ENCODE data around the gene C1QBP.
"Not testable (repeated sequence)": the region's sequence is repeated elsewhere in the genome, so short reads cannot be mapped to it uniquely, and the experiment has no call there.

Gene C1QBP

DNA sequence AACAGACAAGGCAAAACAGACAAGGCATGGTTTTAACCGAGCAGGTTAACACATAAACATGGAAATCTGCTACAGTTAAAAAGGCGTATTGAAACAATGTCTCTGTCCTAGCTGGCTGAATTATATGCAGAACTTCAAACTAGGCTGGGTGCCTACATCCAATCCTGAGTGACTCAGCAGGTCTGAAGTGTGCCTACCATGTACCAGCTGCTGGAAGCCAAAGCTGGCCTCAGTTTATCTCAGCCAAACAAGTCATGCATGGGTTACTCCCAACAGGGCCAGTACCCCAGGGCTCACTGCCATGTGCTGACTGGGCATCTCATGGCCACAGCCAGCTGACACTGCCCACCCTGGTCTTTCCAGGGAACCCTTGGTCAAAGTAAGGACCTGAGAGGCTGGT lies 4.0 kb downstream of the C1QBP start:
- H3K9ac ChIP-seq (ENCODE audit: low read length), result no peak overlapping the region
- H3K9me3 ChIP-seq (ENCODE audit: insufficient read depth, low read length), result no peaks in the 10 kb centered on the region
- peaks cover 52% of the 10 kb centered on the region for H3K79me2 ChIP-seq (ENCODE audit: low read length)
- no peak overlapping the region for H3K4me3 ChIP-seq (ENCODE audit: low read length)
- H3K4me2 ChIP-seq (ENCODE audit: low read length), result no peak overlapping the region
- H3K27ac ChIP-seq (ENCODE audit: low read length), result no peak overlapping the region
- peaks cover 41% of the 10 kb centered on the region for H3K36me3 ChIP-seq (replicated peaks; ENCODE audit: low read depth, low read length)
- peaks cover 12% of the 10 kb centered on the region for H3K4me1 ChIP-seq (ENCODE audit: low read length)
- no peaks in the 10 kb centered on the region for H3K27me3 ChIP-seq (ENCODE audit: low read depth, low read length)
- TF ChIP-seq CTCF (IDR thresholded peaks at IDR 0.05; ENCODE audit: low read depth, low read length) (no peak), EZH2phosphoT487 (IDR thresholded peaks at IDR 0.05; ENCODE audit: low read depth) (no peak)
- H4K20me1 ChIP-seq (ENCODE audit: insufficient read depth, low read length), result no peaks in the 10 kb centered on the region
- no peak overlapping the region for H2AFZ ChIP-seq (ENCODE audit: low read depth, low read length)

- H3K4me1 ChIP-seq (ENCODE audit: low read length), result no peaks in the 10 kb centered on the region
- H3K27me3 ChIP-seq (ENCODE audit: low read depth, low read length), result no peaks in the 10 kb centered on the region
- no peak overlapping the region for H3K4me3 ChIP-seq (ENCODE audit: low read length)
- no peak overlapping the region for H3K27ac ChIP-seq (ENCODE audit: low read length)
- no peak overlapping the region for H3K4me2 ChIP-seq (ENCODE audit: low read length)
- no peak overlapping the region for H3K9ac ChIP-seq (ENCODE audit: low read length)
- peaks cover 46% of the 10 kb centered on the region for H3K36me3 ChIP-seq (replicated peaks; ENCODE audit: low read depth, low read length)
- no peaks in the 10 kb centered on the region for H3K9me3 ChIP-seq (ENCODE audit: insufficient read depth, low read length)
- H4K20me1 ChIP-seq (ENCODE audit: insufficient read depth, low read length), result no peaks in the 10 kb centered on the region
- no peak overlapping the region for H2AFZ ChIP-seq (ENCODE audit: low read depth, low read length)
- TF ChIP-seq EZH2phosphoT487 (IDR thresholded peaks at IDR 0.05; ENCODE audit: low read depth) (no peak), CTCF (IDR thresholded peaks at IDR 0.05; ENCODE audit: low read depth, low read length) (no peak)
- H3K79me2 ChIP-seq (ENCODE audit: low read length), result peaks cover 25% of the 10 kb centered on the region
These were observed 6.9 kb downstream of the C1QBP start for GRCh38 chr17:5431949-5432556.

DNA sequence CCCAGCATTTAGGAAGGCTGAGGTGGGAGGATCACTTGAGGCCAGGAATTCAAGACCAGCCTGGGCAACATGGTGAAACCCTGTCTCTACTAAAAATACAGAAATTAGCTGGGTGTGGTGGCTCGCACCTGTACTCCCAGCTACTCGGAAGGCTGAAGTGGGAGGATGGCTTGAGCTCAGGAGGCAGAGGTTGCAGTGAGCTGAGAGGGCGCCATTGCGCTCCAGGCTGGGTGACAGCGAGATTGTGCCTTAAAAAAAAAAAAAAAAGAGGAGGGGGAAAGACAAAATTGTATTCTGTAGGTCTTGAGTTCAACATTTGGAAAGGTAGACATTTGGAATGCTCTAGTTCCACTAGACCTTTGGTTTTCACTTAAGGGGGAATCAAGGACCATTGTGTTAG lies 7.7 kb downstream of the C1QBP start:
- not testable (repeated sequence) for H3K4me3 ChIP-seq (ENCODE audit: low read length); H3K9me3 ChIP-seq (ENCODE audit: insufficient read depth, low read length); H3K27me3 ChIP-seq (ENCODE audit: low read depth, low read length); H3K9ac ChIP-seq (ENCODE audit: low read length); H2AFZ ChIP-seq (ENCODE audit: low read depth, low read length); H3K27ac ChIP-seq (ENCODE audit: low read length); H3K4me2 ChIP-seq (ENCODE audit: low read length); H3K4me1 ChIP-seq (ENCODE audit: low read length); H4K20me1 ChIP-seq (ENCODE audit: insufficient read depth, low read length)
- Histone ChIP-seq H3K79me2 (ENCODE audit: low read length) (peaks cover 17% of the 10 kb centered on the region), H3K36me3 (replicated peaks; ENCODE audit: low read depth, low read length) (peaks cover 42% of the 10 kb centered on the region)

DNA sequence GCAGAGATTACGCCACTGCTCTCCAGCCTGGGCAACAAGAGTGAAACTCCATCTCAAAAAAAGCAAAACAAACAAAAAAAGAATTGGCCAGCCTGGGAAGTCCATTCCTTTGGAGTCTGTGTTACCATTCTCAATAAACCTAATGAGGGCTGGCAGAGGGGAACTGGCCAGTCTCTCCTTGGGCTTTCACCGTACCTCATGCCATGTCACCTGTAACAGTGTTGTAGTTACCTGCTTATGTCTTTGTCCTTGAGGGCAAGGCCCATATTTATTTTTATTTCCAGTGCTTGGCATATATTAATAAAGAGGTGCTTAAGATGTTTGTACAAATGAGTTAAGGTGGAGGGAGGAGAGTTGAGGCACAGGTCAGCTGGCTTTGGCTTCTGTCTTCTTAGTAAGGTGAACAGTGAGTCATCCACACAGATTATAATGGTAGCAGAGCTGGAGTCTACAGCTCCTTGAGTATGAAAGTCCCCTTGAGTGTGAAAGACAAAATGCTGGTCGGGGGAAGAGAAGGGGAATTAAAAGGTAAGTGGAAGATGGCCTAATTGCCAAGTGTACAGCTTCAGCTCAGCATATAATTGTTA lies 8.4 kb downstream of the C1QBP start:
- Histone ChIP-seq H3K27me3 (ENCODE audit: low read depth, low read length) (no peaks in the 10 kb centered on the region), H3K4me3 (ENCODE audit: low read length) (no peak overlapping the region), H3K9ac (ENCODE audit: low read length) (no peak overlapping the region), H3K27ac (ENCODE audit: low read length) (no peak overlapping the region), H2AFZ (ENCODE audit: low read depth, low read length) (no peak overlapping the region), H3K79me2 (ENCODE audit: low read length) (peaks cover 12% of the 10 kb centered on the region), H3K4me2 (ENCODE audit: low read length) (no peak overlapping the region), H3K4me1 (ENCODE audit: low read length) (no peaks in the 10 kb centered on the region), H3K36me3 (replicated peaks; ENCODE audit: low read depth, low read length) (peaks cover 45% of the 10 kb centered on the region), H3K9me3 (ENCODE audit: insufficient read depth, low read length) (no peaks in the 10 kb centered on the region), H4K20me1 (ENCODE audit: insufficient read depth, low read length) (no peaks in the 10 kb centered on the region)
- TF ChIP-seq EZH2phosphoT487 (IDR thresholded peaks at IDR 0.05; ENCODE audit: low read depth), result no peak
- no peak for TF ChIP-seq CTCF (IDR thresholded peaks at IDR 0.05; ENCODE audit: low read depth, low read length)

Data from OCI-LY3 (cell line).